HG03521 (cell line): ENCODE results near the gene SRGAP1.
A peak's percentile ranks its signal among the peaks of the same experiment; 100 is the strongest.

Source experiments
- ATAC-seq: cut with Tn5 transposase; IDR thresholded peaks from one replicate; pipeline ENCODE4 v1.9.1; 2021; ENCODE audit warnings: mild to moderate bottlenecking, moderate library complexity; ENCODE audit not compliant: unreplicated experiment

The SRGAP1 gene

DNA sequence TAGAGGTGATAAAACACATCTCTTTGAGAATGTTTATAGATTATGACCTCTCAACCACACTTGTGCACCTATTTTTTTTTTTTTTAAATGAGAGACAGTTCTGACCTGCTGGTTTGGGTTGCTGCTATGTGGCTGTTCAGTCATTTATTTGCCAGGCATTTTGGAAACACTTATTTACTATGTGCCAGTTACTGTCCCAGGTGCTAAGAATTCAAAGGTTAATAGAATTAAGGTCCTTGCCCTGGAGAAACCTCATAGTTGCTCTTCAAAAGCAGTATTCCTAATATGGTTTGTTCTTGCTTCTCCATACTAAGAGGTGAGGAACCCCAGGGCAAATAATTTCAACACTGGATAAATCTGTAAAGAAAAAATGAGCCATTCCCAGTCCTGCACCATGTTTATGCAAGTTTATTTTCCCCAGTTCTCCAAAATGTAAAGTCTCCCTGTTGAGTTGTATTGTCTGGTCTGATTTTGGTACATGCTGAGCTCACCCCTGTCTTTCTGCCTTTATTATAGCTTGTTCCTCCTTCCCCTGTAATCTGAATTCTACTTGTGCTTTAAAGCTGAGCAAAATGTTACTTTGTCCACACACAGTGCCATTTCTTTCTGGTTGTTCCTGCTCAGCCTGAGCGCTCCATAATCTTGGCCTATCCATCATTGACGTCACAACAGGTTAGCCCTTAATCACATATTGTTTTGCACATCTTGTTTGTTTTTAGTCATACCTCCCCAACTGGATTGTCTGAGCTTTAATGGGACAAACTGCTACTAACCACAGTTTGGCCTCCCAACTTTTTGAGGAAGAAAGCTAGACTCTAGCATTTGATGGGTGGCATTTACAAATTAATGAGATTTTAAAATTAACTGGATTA, 56.7 kb downstream of the SRGAP1 start:
- no peak for ATAC-seq

DNA sequence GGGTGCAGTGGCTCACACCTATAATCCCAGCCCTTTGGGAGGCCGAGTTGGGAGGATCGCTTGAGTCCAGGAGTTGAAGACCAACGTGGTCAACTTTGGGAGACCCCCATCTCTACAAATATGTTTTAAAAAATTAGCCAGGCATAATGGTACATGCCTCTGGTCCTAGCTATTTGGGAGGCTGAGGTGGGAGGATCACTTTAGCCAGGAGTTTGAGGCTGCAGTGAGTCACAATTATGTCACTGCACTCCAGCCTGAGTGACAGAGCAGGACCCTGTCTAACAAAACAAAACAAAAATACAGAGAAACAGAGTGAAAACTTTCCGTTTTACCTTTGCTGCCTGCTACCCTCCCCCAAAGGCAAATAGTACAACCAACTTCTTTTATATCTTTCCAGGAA, 60.2 kb downstream of the SRGAP1 start:
- ATAC-seq = no peak

DNA sequence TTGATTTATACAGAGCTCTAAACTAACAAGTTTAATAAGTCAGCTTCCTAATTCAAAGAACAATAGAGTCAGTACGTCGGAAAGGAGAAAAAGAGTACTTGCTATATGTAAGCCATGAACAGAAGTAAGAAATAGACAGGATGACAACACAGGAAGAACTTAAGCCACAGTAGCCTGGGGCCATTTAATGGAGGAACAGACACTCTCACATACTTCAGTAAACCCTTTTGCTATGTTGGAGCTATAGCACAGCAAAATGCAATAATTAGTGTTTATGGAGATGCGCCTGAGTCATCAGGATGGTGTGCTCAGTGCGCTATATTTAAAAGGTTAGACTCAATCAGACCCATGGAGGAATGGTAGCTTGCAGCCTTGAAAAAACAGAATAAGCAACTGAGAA, 61.0 kb downstream of the SRGAP1 start:
- ATAC-seq = no peak

DNA sequence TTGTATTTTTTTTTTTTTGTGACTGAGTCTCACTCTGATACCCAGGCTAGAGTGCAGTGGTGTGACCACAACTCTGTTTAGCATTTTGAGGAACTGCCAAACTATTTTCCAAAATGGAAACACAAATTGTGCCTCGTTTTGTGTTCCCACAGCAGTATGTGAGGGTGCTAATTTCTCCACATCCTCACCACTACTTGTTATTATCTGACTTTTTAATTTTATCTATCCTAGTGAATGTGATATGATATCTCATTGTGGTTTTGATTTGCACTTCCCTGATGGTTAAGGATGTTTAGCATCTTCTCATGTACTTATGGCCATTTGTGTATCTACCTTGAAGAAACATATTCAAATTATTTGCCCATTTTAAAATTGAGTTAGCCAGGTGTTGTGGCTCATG, 62.4 kb downstream of the SRGAP1 start:
- no peak for ATAC-seq

DNA sequence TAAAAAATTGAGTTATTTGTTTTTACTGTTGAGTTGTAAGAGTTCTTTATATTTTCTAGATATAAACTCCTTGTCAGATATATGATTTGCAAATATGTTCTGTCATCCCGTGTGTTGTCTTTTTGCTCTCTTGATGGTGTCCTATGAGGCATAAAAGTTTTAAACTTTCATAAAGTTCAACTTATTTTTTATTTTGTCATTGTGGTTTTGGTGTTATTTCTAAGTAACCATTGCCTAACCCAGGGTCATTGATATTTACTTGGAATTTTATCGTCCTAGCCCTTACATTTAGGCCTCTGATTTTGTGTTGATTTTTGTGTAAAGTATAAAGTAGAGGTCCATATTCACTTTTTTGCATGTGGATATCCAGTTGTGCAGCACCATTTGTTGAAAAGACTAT, 63.1 kb downstream of the SRGAP1 start:
- ATAC-seq = no peak

DNA sequence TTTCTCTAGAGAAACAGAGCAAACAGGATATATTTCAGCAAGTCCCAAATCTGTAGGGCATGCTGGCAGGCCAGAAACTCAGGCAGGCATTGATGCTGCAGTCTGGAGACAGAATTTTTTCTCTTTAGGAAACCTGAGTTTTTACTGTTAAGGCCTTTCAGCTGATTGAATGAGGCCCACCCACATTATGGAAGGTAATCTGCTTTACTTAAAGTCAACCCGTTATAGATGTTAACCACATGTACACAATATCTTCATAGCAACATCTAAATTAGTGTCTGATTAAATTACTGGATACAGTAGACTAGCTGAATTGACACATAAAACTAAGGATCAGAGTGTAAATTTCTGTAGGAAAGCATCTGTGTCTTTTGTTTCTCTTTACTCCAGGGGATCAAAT, 65.2 kb downstream of the SRGAP1 start:
- ATAC-seq = no peak

DNA sequence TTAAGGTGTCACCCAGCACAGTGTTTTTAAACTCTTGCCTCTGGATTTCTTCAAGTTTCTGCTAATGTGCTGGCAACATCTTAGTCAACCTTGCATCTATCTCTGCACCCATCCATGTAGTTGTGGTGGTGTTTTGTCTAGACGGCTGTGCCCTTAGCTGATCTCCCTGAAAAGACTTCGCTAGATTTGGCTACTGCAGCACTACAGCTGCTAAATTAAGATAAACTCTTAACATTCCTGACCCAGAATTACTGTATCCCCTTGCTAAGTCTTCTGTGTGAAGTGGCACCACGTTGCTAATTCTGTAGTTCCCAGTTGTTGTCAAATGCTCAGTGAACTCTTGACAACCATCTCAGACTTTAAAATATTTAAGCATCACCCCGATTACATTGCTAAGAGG, 66.8 kb downstream of the SRGAP1 start:
- no peak for ATAC-seq

DNA sequence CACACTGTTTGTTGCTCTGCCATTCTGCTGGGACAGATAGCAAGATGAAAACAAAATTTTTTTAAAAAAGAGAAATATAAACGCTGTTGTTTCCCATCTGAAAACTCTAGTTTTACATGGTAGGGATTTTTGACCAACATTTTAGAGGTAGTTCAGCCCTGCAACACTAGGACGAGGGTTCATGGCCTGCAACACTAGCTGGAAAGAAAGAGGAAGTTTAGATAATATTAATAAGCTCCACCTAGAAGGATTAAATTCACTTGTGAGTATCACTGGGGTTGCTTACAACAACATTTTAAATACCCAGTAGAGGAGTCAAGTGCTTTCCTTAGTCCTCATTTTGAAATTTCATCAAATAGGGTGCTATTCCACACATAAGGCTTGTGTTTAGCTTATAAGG, 68.2 kb downstream of the SRGAP1 start:
- no peak for ATAC-seq

DNA sequence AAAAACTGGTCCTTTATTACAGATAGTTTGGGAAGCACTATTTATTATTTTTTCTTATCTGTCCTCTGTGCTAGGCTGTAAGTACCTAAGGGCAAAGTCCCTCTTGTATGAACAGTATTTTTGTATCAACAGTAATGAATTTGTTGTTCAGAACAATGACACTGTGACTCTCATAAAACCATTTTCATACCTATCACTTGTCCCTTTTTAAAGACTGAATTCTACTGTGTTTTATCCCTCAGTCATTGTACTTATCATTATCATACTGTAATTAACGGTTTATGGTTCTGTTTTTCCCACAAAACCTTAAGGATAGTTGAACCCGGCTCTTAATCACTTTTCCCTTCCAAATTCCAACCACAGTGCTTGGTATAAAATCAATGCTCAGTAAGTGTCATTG, 69.4 kb downstream of the SRGAP1 start:
- ATAC-seq = no peak

DNA sequence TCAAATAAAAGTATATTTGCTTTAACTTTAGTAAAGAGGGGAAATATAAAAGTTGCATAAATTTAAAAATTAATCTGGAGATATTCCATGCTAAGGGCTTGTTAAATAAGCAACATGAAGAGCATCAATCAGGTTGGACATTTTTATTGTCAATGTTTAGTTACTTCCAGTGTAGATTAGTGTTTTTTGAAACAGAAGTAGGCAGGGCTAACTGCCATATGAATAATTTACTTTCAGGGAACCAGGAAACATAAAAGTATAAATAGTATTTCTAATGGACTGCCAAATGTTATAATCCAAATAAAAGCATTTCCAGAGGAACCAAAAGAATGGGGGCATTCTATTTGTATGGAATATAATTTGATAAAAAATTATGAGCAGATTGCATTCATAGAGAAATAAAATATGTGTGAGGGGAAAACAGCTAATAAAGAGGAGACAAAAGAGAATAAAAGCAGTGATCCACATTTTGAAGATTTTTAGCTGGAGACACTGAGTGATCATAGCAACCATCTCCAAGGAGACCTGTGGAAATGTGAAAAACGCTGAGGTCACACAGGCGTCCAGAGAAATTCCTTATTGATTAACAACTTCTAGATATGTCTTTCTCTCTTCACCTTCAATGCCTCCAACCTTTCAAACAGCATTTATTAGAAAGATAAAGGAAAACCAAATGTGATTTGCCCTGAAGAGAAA, 70.8 kb downstream of the SRGAP1 start:
- ATAC-seq = no peak

DNA sequence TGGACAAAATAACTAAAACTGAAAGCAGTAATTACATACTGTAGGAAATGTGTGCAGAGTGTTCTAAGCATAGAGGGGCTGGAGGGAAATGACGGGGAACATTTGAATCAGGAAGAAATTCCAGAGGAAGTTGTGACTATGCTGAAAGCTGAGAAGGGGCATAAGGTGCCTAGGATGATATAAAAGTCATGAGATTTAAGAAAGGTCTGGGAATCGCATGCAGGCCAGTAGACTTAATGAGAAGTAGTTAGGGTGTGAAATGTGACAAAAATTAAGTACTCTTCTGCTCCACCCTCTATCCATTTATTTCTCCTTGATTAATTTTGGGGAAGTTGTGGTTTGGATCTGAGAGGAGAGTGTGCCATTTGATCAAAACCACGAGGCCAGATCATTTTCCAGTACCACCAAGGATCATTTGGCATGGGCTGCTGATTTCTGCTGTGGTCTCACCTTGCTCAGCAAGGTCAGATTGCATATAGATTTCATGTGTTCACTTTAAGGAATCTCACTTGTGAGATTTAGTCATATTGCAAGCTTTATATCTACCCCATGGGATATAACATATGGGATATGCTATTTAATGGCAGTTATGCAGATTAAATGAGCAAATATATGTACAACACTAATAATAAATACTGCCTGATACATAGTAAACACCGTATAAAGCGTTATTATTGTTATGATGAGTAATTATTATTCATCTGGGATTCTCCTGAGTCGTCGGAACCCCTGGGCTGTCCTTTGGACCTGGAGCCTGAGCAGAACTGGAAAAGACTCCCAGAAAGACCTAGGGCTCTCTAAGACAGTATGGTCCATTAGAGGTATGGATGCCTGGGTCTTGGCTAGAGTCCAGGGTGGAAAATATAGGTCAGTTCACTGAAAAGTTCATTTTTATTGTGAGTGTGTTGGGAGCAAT, 72.3 kb downstream of the SRGAP1 start:
- no peak for ATAC-seq

DNA sequence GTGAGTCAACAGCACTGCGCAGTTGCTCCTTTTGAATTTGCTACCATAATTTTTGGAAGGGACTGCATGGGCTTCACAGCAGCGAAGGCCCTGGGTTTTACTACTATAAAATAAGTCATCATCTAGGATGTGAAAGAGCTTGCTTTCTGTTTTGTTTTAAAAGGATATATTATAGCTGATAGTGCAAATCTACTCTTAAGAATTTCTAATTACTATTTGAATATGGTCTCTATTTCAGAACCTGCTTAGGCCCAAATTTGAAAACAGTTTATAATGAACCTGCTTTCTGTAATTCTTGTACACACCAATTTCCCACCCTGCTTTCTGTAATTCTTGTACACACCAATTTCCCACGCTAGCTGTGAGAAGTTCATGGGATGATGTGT, 73.0 kb downstream of the SRGAP1 start:
- no peak for ATAC-seq

DNA sequence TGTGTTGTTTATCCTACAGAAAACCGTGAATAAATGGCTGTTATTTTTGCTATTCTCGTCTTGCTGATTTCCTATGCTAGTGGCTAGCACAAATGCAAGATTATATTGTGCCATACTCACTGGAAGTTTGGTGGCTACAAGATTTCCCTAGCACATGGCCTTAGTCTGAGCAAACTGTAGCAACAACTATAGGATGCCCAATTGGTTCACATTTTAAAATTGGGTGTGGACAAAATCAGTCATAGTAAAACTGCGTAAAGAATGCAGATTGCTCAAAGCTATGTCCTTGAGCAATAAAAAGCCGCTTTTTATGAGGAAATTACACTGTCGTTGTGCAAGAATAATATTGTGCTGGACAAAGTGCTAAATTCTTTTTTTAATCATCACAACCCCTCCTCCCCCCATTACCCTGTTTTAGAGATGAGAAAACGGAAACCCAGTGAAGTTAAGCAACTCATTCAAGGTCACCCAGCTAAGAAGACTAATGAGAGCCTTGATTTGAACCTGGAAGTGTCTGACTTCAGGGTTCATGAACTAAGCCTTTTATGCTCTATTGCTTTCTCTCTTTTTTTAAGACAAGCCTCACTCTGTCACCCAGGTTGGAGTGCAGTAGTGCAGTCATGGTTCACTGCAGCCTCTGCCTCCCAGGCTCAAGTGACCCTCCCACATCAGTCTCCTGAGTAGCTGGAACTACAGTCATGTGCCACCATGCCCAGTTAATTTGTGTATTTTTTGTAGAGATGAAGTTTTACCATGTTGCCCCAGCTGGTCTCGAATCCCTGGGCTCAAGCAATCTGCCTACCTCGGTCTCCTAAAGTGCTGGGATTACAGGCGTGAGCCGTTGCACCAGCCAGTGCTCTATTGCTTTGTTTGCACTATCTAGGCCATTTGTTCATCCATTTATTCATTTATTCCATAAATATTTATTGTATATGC, 73.6 kb downstream of the SRGAP1 start:
- ATAC-seq = no peak

DNA sequence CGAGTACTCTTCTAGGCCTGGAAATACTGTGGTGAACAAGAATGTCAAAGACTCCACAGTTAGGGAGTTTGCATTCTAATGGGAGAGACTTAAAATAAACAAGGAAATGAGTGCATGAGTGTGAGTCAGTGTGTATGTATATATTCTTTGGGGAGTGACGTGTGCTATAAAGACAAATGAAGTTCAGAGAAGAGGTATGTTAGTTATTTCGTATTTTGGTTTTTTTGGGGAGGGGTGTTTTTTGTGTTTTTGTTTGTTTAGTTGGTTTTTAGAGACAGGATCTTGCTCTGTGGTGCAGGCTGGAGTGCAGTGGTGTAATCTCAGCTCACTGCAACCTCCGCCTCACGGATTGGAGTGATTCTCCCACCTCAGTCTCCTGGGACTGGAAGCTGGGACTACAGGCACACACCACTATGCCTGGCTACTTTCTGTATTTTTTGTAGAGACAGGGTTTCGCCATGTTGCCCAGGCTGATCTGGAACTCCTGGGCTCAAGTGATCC, 74.3 kb downstream of the SRGAP1 start:
- ATAC-seq = no peak

DNA sequence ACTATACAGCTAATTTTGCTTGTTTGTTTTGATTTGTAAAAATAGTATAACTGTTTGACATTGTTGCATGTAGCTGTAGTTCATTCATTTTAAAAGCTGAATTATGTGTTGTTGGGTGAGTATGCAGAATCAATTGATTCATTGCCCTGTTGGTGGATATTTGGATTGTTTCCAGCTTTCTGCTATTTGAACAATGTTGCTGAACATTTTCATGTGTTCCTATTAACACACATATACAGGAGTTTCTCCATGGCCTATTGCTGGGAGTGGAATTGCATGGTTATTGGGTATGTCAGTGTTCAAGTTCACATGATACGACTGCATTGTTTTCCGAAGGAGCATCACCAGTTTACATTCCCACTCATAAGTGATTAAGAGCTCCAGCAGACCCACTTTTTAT, 75.3 kb downstream of the SRGAP1 start:
- no peak for ATAC-seq

DNA sequence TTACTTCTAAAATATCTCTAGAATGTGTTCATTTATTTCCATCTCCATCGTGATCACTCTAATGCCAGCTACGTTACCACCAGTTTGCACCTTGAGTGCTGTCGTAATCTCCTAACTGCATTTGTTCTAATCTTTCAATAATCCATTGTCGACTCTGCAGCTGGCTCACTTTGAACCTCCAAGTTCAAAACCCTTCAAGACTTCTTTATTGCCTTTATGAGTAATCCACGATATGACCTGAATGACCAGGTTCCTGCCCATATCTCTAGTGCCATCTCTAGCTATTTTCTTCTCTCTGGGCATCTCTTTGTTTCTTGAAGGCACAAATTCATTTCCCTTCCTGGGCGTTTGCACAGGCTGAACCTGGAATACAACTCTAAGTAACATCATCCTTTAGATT, 76.7 kb downstream of the SRGAP1 start:
- no peak for ATAC-seq

DNA sequence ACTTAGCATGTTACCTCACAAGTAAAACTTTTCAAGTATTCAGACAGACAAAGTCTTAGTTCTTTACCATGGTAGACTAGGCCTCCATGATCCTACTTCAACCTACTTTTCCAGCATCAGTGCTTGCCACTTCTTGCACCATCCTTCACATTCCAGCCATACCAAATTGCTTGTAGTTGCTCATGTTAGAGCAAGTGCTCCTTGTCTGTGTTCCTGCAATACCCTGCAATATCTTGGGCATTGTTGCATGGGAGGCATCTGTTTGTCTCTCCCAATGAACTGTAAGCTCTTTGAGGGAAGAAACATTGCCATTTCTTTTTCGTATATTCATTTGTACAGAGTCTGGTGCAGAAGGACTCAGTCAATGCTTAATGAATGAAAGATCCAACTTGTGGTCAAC, 78.0 kb downstream of the SRGAP1 start:
- no peak for ATAC-seq

DNA sequence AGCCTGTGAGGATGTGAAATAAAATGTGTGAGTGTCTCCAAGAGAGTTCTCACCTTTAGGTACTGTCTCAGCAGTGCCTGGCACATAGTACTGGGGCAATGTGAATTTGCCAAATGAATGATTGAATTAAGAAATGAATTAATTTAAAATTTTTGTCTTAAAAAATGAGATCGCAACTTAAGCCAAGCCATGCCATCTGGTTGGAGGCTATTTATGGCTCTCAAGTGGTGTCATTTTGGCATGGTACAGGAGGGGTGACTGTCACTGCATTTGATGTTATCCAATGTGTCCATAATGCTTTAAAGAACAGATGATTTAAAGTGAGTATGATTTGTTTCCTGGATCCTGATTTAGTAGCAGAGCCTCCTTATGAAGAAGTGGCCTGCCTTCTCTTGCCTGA, 80.3 kb downstream of the SRGAP1 start:
- ATAC-seq = no peak

DNA sequence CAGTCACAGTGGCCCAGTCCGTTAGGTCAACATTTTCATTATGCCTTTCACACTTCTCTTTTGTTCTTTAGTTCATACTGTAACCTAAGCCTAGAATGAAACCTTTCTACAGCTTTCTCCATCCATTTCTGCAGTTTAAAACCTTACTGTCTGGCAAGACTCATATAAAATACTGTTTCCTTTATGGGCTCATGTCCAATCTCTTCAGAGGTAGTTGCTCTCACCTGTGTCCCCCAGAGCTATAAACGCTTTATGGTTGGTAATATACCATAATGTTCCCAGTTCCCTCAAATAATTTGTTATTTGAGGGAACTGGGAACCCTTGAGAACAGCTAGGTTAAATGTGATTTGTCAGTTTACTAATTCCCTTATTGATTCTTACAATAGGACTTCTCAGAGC, 83.0 kb downstream of the SRGAP1 start:
- no peak for ATAC-seq

DNA sequence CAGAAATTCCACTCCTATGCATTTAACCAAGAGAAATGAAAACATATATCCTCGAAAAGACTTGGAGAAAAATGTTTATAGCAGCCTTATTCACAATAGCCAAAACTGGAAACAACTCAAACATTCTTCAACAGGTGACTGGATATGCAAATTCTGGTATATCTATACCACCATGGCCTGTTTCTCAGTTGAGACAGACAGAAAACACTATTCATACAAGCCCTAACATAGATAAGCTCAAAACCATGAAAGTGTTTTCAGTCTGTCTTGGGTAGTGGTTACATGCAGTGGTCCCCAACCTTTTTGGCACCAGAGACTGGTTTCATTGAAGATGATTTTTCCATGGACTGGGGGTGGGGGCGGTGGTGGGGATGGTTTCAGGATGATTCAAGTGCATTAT, 83.8 kb downstream of the SRGAP1 start:
- ATAC-seq = peak; percentile 69
